Measurements from ENCODE around the gene AFMID. TPM values are rescaled to one million over a fixed set of nuclear protein-coding genes. Genes with fewer than 3 reads are reported as not detected.

AFMID gene
- total and polyA plus RNA-seq, 2 of the 13 experiments (the other 11 are each of a cell fraction or from before 2014, with no cell fraction given): 249 to 270 TPM

DNA sequence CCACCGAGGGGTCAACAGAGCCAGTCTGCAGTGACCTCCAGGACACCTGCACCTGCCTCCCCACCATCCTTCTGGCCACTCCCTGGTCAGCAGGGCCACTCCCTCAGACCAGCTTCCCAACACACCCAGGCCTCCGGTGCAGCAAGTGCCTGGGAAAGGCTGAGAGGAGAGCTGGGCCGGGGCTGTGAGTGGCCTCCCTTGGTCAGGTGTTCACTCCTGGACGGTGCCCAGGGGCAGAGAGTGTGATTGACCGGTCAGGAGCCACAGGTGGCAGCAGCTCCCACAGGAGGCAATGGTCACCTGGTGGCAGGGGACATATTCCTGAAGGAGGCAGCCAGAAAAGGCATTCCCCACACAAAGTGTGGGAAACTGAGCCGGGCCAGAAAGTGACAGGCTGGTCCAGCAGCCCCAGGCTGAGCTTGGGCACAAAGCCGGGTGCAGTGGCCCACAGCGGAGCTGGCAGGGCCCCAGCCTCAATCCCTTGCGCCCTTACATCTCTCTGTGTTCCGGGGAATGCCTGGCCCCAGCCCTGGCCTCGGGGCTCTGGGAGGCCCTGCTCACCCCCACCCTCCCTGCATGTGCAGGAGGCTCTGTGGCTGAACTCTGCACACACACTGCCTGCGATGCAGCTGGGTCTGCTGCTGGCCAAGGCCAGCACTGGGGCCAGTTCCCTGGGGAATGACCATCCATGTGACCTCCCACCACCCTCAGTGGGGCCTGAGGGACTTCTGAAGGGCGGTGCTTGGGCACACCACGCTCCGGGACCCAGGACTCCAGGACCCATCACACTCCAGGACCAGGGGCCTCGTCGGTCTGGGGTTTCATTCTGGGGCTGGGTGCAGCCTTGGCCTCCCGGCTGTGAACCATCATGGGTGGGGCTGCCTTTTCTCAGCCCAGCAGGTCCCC is 42.2 kb upstream of the AFMID start (continued):
- TF ChIP-seq HMG20A (CRISPR knock-in tag; IDR thresholded peaks at IDR 0.05; ENCODE audit: borderline replicate concordance) (peak; percentile 53; the same call in 1 of the 2 replicates), ZNF33A (CRISPR knock-in tag; IDR thresholded peaks at IDR 0.05; ENCODE audit: borderline replicate concordance) (no peak), ZNF740 (CRISPR knock-in tag; IDR thresholded peaks at IDR 0.05) (peak; percentile 86), ZNF883 (CRISPR knock-in tag; IDR thresholded peaks at IDR 0.05; ENCODE audit: not compliant biosample characterization) (peak; percentile 84), EHMT2 (IDR thresholded peaks at IDR 0.05; ENCODE audit: borderline replicate concordance, low read depth, low read length) (no peak), ZNF264 (CRISPR knock-in tag; IDR thresholded peaks at IDR 0.05) (peak; percentile 87), RXRB (CRISPR knock-in tag; IDR thresholded peaks at IDR 0.05; ENCODE audit: borderline replicate concordance) (peak; percentile 83), ZFP41 (CRISPR knock-in tag; IDR thresholded peaks at IDR 0.05; ENCODE audit: borderline replicate concordance) (no peak), ZNF530 (CRISPR knock-in tag; IDR thresholded peaks at IDR 0.05; ENCODE audit: low read depth) (no peak), CERS6 (CRISPR knock-in tag; IDR thresholded peaks at IDR 0.05) (peak; percentile 51; the same call in 1 of the 2 replicates), ZNF577 (CRISPR knock-in tag; IDR thresholded peaks at IDR 0.05; ENCODE audit: borderline replicate concordance, low read depth) (0 out of 2 replicates have a peak, but pooled peaks have one; percentile 21), ZBTB21 (CRISPR knock-in tag; IDR thresholded peaks at IDR 0.05) (no peak), TRIM24 (CRISPR knock-in tag; IDR thresholded peaks at IDR 0.05) (no peak), PHF8 (CRISPR knock-in tag; IDR thresholded peaks at IDR 0.05) (peak; percentile 50), ZSCAN25 (CRISPR knock-in tag; IDR thresholded peaks at IDR 0.05) (peak; percentile 95), ZNF136 (CRISPR knock-in tag; IDR thresholded peaks at IDR 0.05; ENCODE audit: low read depth) (0 out of 2 replicates have a peak, but pooled peaks have one; percentile 65), NBN (conservative IDR thresholded peaks at IDR 0.05) (no peak), YEATS2 (CRISPR knock-in tag; IDR thresholded peaks at IDR 0.05; ENCODE audit: borderline replicate concordance) (no peak), ZNF274 (CRISPR knock-in tag; IDR thresholded peaks at IDR 0.05) (peak; percentile 71; the same call in 1 of the 2 replicates)
- TF ChIP-seq, protein P1, sequence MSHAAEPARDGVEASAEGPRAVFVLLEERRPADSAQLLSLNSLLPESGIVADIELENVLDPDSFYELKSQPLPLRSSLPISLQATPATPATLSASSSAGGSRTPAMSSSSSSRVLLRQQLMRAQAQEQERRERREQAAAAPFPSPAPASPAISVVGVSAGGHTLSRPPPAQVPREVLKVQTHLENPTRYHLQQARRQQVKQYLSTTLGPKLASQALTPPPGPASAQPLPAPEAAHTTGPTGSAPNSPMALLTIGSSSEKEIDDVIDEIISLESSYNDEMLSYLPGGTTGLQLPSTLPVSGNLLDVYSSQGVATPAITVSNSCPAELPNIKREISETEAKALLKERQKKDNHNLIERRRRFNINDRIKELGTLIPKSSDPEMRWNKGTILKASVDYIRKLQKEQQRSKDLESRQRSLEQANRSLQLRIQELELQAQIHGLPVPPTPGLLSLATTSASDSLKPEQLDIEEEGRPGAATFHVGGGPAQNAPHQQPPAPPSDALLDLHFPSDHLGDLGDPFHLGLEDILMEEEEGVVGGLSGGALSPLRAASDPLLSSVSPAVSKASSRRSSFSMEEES (CRISPR knock-in tag; IDR thresholded peaks at IDR 0.05): peak; percentile 79
- TF ChIP-seq, protein P2, sequence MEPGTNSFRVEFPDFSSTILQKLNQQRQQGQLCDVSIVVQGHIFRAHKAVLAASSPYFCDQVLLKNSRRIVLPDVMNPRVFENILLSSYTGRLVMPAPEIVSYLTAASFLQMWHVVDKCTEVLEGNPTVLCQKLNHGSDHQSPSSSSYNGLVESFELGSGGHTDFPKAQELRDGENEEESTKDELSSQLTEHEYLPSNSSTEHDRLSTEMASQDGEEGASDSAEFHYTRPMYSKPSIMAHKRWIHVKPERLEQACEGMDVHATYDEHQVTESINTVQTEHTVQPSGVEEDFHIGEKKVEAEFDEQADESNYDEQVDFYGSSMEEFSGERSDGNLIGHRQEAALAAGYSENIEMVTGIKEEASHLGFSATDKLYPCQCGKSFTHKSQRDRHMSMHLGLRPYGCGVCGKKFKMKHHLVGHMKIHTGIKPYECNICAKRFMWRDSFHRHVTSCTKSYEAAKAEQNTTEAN (CRISPR knock-in tag; conservative IDR thresholded peaks at IDR 0.05): 0 out of 2 replicates have a peak, but pooled peaks have one; percentile 70

Measured in HepG2 (cell line).